Chondrocyte (in vitro differentiated cells): ENCODE data around the gene RASGRP3. TPM values are rescaled to one million over a fixed set of nuclear protein-coding genes. Genes with fewer than 3 reads are reported as not detected.

ENCODE experiments used
- DNase-seq: peaks from one replicate; pipeline ENCODE4 v3.0.0; 2021; ENCODE audit warnings: mixed read lengths, low spot score
- H3K27ac Mint-ChIP-seq: one replicate; pipeline ENCODE4 v1.8.0; 2021; ENCODE audit warnings: mild to moderate bottlenecking, moderate library complexity, mixed read lengths; ENCODE audit not compliant: unreplicated experiment
- H3K27me3 Mint-ChIP-seq: 2 replicates; pipeline ENCODE4 v1.8.0; 2021; ENCODE audit warnings: low read depth, mixed read lengths
- H3K36me3 Mint-ChIP-seq: 2 replicates; pipeline ENCODE4 v1.8.0; 2021; ENCODE audit warnings: low read depth, mixed read lengths
- H3K4me1 Mint-ChIP-seq: 2 replicates; pipeline ENCODE4 v1.8.0; 2021; ENCODE audit warnings: low read depth, mild to moderate bottlenecking, mixed read lengths
- H3K4me3 Mint-ChIP-seq: one replicate; pipeline ENCODE4 v1.8.0; 2021; ENCODE audit warnings: mild to moderate bottlenecking, moderate library complexity, mixed read lengths; ENCODE audit not compliant: unreplicated experiment
- H3K9me3 Mint-ChIP-seq: 2 replicates; pipeline ENCODE4 v1.8.0; 2021; ENCODE audit warnings: low read depth, mixed read lengths
- CTCF ChIP-seq: fragments of 200-600 bp; sonication (generic); IDR thresholded peaks from 2 replicates; pipeline ENCODE4 v1.5.0; 2021; ENCODE audit warnings: antibody characterized with exemption, mild to moderate bottlenecking, moderate library complexity
- long read RNA-seq: library from polyadenylated mRNA; stranded (forward); transcript quantifications from one replicate; pipeline ENCODE4 v2.0.0, GENCODE V29; 2021
- total RNA-seq: library from RNA; stranded (reverse); gene quantifications from 3 replicates; pipeline ENCODE4 v1.2.1, GENCODE V29; 2021

The RASGRP3 gene
- total RNA-seq, result 3.0 to 3.7 TPM (median 3.0 TPM) in 3 replicates
- long read RNA-seq, full-length matches to known transcripts, result 1 of 1 reads
- long read RNA-seq, partial matches to known transcripts, result 0 of 1 reads
- long read RNA-seq, other reads (novel, unspliced or antisense), result 0 of 1 reads

GRCh38 chr2:33476131-33476792 is at the start of gene RASGRP3:
RASGRP3 (plus strand) TSS chr2:33476649; CDS start chr2:33515137, 38,488 bp downstream.
- Mint-ChIP-seq H3K27me3 (no peaks in the 10 kb centered on the region), H3K27ac (peak within 1 kb of the TSS; percentile 98), H3K36me3 (peaks cover 4% of the 10 kb centered on the region), H3K9me3 (no peaks in the 10 kb centered on the region), H3K4me1 (peaks cover 31% of the 10 kb centered on the region), H3K4me3 (peak within 1 kb of the TSS; percentile 87)
- no peak for TF ChIP-seq CTCF
- no peak for DNase-seq

GRCh38 chr2:33426666-33427231 is 49.7 kb upstream of the RASGRP3 start:
- H3K4me3 Mint-ChIP-seq, result no peak overlapping the region
- no peaks in the 10 kb centered on the region for H3K27me3 Mint-ChIP-seq
- no peak for DNase-seq
- H3K36me3 Mint-ChIP-seq, result no peaks in the 10 kb centered on the region
- H3K27ac Mint-ChIP-seq, result no peak overlapping the region
- peaks cover 9% of the 10 kb centered on the region for H3K9me3 Mint-ChIP-seq
- TF ChIP-seq CTCF, result no peak
- H3K4me1 Mint-ChIP-seq, result peaks cover 21% of the 10 kb centered on the region

GRCh38 chr2:33430077-33430476 is 46.4 kb upstream of the RASGRP3 start:
- peaks cover 31% of the 10 kb centered on the region for H3K4me1 Mint-ChIP-seq
- no peak overlapping the region for H3K4me3 Mint-ChIP-seq
- no peak for DNase-seq
- peaks cover 9% of the 10 kb centered on the region for H3K9me3 Mint-ChIP-seq
- no peak overlapping the region for H3K27ac Mint-ChIP-seq
- no peaks in the 10 kb centered on the region for H3K36me3 Mint-ChIP-seq
- H3K27me3 Mint-ChIP-seq, result no peaks in the 10 kb centered on the region
- TF ChIP-seq CTCF, result no peak

- Mint-ChIP-seq H3K9me3 (peaks cover 2% of the 10 kb centered on the region), H3K4me3 (no peak overlapping the region), H3K27me3 (no peaks in the 10 kb centered on the region), H3K4me1 (peaks cover 26% of the 10 kb centered on the region), H3K27ac (no peak overlapping the region), H3K36me3 (no peaks in the 10 kb centered on the region)
- no peak for TF ChIP-seq CTCF
- DNase-seq, result no peak
Observed at GRCh38 chr2:33430856-33431255, 45.6 kb upstream of the RASGRP3 start.

GRCh38 chr2:33432871-33433270 is 43.6 kb upstream of the RASGRP3 start:
- H3K36me3 Mint-ChIP-seq, result no peaks in the 10 kb centered on the region
- no peaks in the 10 kb centered on the region for H3K27me3 Mint-ChIP-seq
- H3K4me1 Mint-ChIP-seq, result peaks cover 33% of the 10 kb centered on the region
- no peak overlapping the region for H3K4me3 Mint-ChIP-seq
- no peak for DNase-seq
- H3K27ac Mint-ChIP-seq, result no peak overlapping the region
- peaks cover 2% of the 10 kb centered on the region for H3K9me3 Mint-ChIP-seq
- no peak for TF ChIP-seq CTCF
